ENCODE measurements around the gene HOXA9. TPM values are rescaled to one million over a fixed set of nuclear protein-coding genes. Genes with fewer than 3 reads are reported as not detected.

Gene HOXA9
- total RNA-seq, 1 donor from 2014 or later, result 14.5 TPM

- peaks cover 11% of the 10 kb centered on the region for H3K36me3 Mint-ChIP-seq
- no peak for DNase-seq (ENCODE audit: low spot score in 2 of 2, unreplicated experiment in 2 of 2)
- H3K27me3 Mint-ChIP-seq (ENCODE audit: low read depth), result peaks cover 59% of the 10 kb centered on the region
- peak overlapping the region; percentile 87 for H3K4me3 Mint-ChIP-seq
- peak overlapping the region; percentile 99 for H3K27ac Mint-ChIP-seq
- TF ChIP-seq, protein P1, sequence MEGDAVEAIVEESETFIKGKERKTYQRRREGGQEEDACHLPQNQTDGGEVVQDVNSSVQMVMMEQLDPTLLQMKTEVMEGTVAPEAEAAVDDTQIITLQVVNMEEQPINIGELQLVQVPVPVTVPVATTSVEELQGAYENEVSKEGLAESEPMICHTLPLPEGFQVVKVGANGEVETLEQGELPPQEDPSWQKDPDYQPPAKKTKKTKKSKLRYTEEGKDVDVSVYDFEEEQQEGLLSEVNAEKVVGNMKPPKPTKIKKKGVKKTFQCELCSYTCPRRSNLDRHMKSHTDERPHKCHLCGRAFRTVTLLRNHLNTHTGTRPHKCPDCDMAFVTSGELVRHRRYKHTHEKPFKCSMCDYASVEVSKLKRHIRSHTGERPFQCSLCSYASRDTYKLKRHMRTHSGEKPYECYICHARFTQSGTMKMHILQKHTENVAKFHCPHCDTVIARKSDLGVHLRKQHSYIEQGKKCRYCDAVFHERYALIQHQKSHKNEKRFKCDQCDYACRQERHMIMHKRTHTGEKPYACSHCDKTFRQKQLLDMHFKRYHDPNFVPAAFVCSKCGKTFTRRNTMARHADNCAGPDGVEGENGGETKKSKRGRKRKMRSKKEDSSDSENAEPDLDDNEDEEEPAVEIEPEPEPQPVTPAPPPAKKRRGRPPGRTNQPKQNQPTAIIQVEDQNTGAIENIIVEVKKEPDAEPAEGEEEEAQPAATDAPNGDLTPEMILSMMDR (IDR thresholded peaks at IDR 0.05; ENCODE audit: unreplicated experiment), result no peak
- no peaks in the 10 kb centered on the region for H3K9me3 Mint-ChIP-seq
- peaks cover 68% of the 10 kb centered on the region for H3K4me1 Mint-ChIP-seq
Observed at GRCh38 chr7:27152816-27153442, 12.4 kb downstream of the HOXA9 start.

- Mint-ChIP-seq H3K4me3 (peak within 1 kb of the TSS; percentile 87), H3K27me3 (ENCODE audit: low read depth) (peaks cover 52% of the 10 kb centered on the region), H3K9me3 (no peaks in the 10 kb centered on the region), H3K27ac (peak within 1 kb of the TSS; percentile 99), H3K36me3 (peaks cover 11% of the 10 kb centered on the region), H3K4me1 (peaks cover 67% of the 10 kb centered on the region)
- TF ChIP-seq, protein P1 (IDR thresholded peaks at IDR 0.05; ENCODE audit: unreplicated experiment), result no peak
- peak in 1 of 2 experiments; percentile 62 for DNase-seq (ENCODE audit: low spot score in 2 of 2, unreplicated experiment in 2 of 2)
Observed at GRCh38 chr7:27151931-27152815, 13.2 kb downstream of the HOXA9 start, which contains the start of gene HOXA3. Gene HOXA3 (minus strand): TSS chr7:27152583. CDS start chr7:27110640, 41,943 bp downstream.

DNA sequence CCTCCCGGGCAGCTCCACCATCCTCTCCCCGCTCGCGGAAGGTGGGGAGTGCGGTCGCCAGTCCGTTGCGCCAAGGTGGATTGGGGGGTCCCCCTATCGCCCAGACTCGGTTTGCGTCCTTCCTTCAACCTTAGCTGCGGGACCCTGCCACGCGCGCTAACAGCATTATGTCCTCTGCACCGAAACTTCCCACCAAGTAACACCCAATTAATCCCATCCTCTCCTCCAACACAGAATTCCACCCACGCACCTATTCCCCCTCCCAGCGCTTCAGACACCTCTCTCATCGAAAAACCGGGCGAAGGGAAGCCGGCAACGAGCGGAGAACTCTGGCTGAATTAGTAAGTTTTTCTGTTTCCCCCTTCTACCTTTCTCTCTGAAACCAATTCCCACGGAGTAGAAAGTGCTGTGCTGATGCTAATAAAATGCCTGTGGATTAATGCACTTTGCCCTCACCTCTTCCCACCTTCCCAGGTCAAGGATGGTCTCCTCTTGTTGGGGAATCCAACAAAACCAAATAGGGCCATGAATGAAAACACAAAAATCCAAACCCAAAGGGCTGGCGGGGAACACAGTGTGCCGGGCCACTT, 13.9 kb downstream of the HOXA9 start:
- H3K36me3 Mint-ChIP-seq, result peaks cover 13% of the 10 kb centered on the region
- peaks cover 70% of the 10 kb centered on the region for H3K4me1 Mint-ChIP-seq
- peak overlapping the region; percentile 87 for H3K4me3 Mint-ChIP-seq
- H3K9me3 Mint-ChIP-seq, result no peaks in the 10 kb centered on the region
- DNase-seq (ENCODE audit: low spot score in 2 of 2, unreplicated experiment in 2 of 2), result peak in 1 of 2 experiments; percentile 57
- H3K27ac Mint-ChIP-seq, result peak overlapping the region; percentile 99
- H3K27me3 Mint-ChIP-seq (ENCODE audit: low read depth), result peaks cover 46% of the 10 kb centered on the region
- TF ChIP-seq, protein P1 (IDR thresholded peaks at IDR 0.05; ENCODE audit: unreplicated experiment), result no peak

DNA sequence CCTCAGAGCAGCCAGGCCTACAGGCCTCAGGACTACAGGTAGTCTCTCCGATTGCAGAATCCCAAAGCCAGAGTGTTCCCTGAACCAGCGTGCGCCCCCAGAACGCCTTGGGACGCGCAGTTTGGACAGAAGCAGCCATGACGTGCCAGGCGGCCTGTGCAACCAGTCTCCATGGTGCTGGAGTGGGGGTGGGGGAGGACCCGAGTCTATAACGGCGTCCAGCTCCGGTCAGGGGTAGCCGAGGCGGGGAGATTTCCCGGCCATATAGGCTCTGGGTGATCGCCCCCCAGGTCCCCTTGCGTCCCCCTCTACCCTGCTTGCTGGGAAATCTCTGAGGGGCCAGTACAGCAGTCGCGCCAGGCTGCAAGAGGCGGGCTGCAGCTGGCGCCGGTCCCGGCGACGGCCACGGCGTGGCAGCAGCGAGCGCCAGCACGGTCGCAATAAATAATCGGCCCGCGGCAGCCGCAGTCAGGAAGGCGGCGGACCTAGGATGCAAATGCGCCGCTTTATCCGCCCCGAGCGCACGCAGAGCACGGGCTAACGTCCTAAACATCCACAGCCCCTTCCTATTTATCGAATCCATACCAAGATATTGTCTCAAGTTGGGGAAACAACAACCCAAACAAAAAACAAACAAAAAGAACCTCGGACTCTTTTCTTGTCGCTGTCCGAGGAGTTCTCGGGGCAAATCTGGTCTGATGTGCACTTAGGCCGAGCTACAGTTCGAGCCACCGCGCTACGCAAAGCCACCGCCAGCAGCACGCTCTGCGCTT, 14.6 kb downstream of the HOXA9 start:
- Mint-ChIP-seq H3K27me3 (ENCODE audit: low read depth) (peaks cover 42% of the 10 kb centered on the region), H3K27ac (peak overlapping the region; percentile 99), H3K4me1 (peaks cover 77% of the 10 kb centered on the region), H3K9me3 (no peaks in the 10 kb centered on the region), H3K4me3 (peak overlapping the region; percentile 87), H3K36me3 (peaks cover 13% of the 10 kb centered on the region)
- DNase-seq (ENCODE audit: low spot score in 2 of 2, unreplicated experiment in 2 of 2), result peak in 1 of 2 experiments; percentile 87
- TF ChIP-seq, protein P1 (IDR thresholded peaks at IDR 0.05; ENCODE audit: unreplicated experiment), result peak; percentile 88
